ENCODE data around the gene HOXA4. TPM values are rescaled to one million over a fixed set of nuclear protein-coding genes. Genes with fewer than 3 reads are reported as not detected.

HOXA4 gene
- total RNA-seq, 1 experiment from 2014 or later, result 2.0 TPM

GRCh38 chr7:27088002-27088922, 42.3 kb downstream of the HOXA4 start:
- DNase-seq (ENCODE audit: low read depth, low spot score) (no peak), ATAC-seq (no peak)
- Histone ChIP-seq H3K9ac (ENCODE audit: low read length) (no peak overlapping the region), H4K20me1 (ENCODE audit: insufficient read depth) (no peaks in the 10 kb centered on the region), H3K79me2 (ENCODE audit: insufficient read depth, low read length) (no peaks in the 10 kb centered on the region), H3K36me3 (ENCODE audit: control insufficient read depth in 1 of 2, insufficient read depth in 2 of 2, low read length in 2 of 2) (no peaks in the 10 kb centered on the region), H3K4me2 (ENCODE audit: low read length) (no peak overlapping the region), H3K9me3 (ENCODE audit: control insufficient read depth in 1 of 2, insufficient read depth in 1 of 2, low read depth in 1 of 2, low read length in 2 of 2) (no peaks in the 10 kb centered on the region), H2AFZ (ENCODE audit: low read depth, low read length, poor library complexity, severe bottlenecking) (no peak overlapping the region), H3K9me2 (ENCODE audit: insufficient read depth) (no peaks in the 10 kb centered on the region), H3K27ac (ENCODE audit: low read depth, low read length) (no peak overlapping the region), H3K4me3 (replicated peaks in 1 of 2; ENCODE audit: low read depth in 1 of 2, low read length in 2 of 2) (no peak overlapping the region), H3K27me3 (ENCODE audit: insufficient read depth, low read length) (no peaks in the 10 kb centered on the region), H3K4me1 (ENCODE audit: control insufficient read depth in 1 of 2, insufficient read depth in 2 of 2, low read length in 2 of 2) (no peaks in the 10 kb centered on the region)
- BruUV-seq (replicated peaks), result no TSS peak
- CTCF ChIA-PET, result no interaction called here
- TF ChIP-seq EZH2 (IDR thresholded peaks at IDR 0.05) (no peak), SIN3A (IDR thresholded peaks at IDR 0.05; ENCODE audit: low read depth) (no peak), ZBTB33 (IDR thresholded peaks at IDR 0.05; ENCODE audit: extremely low read depth, insufficient replicate concordance, low read length) (no peak), CEBPB (IDR thresholded peaks at IDR 0.05; ENCODE audit: low read depth) (no peak), ATF3 (IDR thresholded peaks at IDR 0.05) (no peak), ELF1 (IDR thresholded peaks at IDR 0.05; ENCODE audit: borderline replicate concordance, low read depth) (no peak), CBX3 (IDR thresholded peaks at IDR 0.05; ENCODE audit: low read depth) (no peak), SRF (IDR thresholded peaks at IDR 0.05; ENCODE audit: low read depth) (no peak), FOSL1 (IDR thresholded peaks at IDR 0.05; ENCODE audit: low read depth) (no peak), REST (IDR thresholded peaks at IDR 0.05; ENCODE audit: low read depth) (no peak), EZH2phosphoT487 (IDR thresholded peaks at IDR 0.05; ENCODE audit: borderline replicate concordance) (no peak)
- RAD21 ChIA-PET (ENCODE audit: low non-redundant PET in 1 of 2, low total read pairs in 2 of 2, uncharacterized antibody in 2 of 2, unreplicated experiment in 2 of 2), result no interaction called here
- intact Hi-C loops (cut with micrococcal nuclease), result no loop called here
- POLR2A ChIA-PET, result no interaction called here
